H9 (cell line): Measurements from ENCODE around the gene PCDHA12. TPM values are rescaled to one million over a fixed set of nuclear protein-coding genes. Genes with fewer than 3 reads are reported as not detected.

Experiments
- DNase-seq: peaks from one replicate; pipeline ENCODE4 v3.0.0-alpha.2; 2017
- H2AFZ ChIP-seq: one replicate; pipeline ENCODE4 v1.6.1; 2013; ENCODE audit warnings: mild to moderate bottlenecking, low read length, control low read depth, moderate library complexity
- H2AK5ac ChIP-seq: 2 replicates; pipeline ENCODE4 v1.6.1; 2013; ENCODE audit warnings: low read length, control low read depth, mixed read lengths; ENCODE audit not compliant: insufficient read length
- H2BK120ac ChIP-seq: one replicate; pipeline ENCODE4 v1.6.1; 2013; ENCODE audit warnings: low read depth, mild to moderate bottlenecking, low read length, control low read depth, inconsistent platforms; ENCODE audit not compliant: poor library complexity, severe bottlenecking
- H2BK12ac ChIP-seq: 2 replicates; pipeline ENCODE4 v1.6.1; 2013; ENCODE audit warnings: low read length, control low read depth, mixed read lengths, low read depth; ENCODE audit not compliant: insufficient read length
- H2BK15ac ChIP-seq: 2 replicates; pipeline ENCODE4 v1.6.1; 2013; ENCODE audit warnings: low read depth, low read length, control low read depth
- H2BK20ac ChIP-seq: one replicate; pipeline ENCODE4 v1.6.1; 2013; ENCODE audit warnings: low read depth, mild to moderate bottlenecking, low read length, control low read depth, inconsistent platforms; ENCODE audit not compliant: poor library complexity, severe bottlenecking
- H2BK5ac ChIP-seq: 2 replicates; pipeline ENCODE4 v1.6.1; 2013; ENCODE audit warnings: low read length, control low read depth, mixed read lengths; ENCODE audit not compliant: insufficient read length
- H3K14ac ChIP-seq: 2 replicates; pipeline ENCODE4 v1.6.1; 2013; ENCODE audit warnings: low read length, control low read depth; ENCODE audit not compliant: insufficient read depth
- H3K18ac ChIP-seq: 2 replicates; pipeline ENCODE4 v1.6.1; 2013; ENCODE audit warnings: low read depth, mild to moderate bottlenecking, mixed read lengths, low read length, control low read depth; ENCODE audit not compliant: insufficient read length
- H3K23ac ChIP-seq: 2 replicates; pipeline ENCODE4 v1.6.1; 2013; ENCODE audit warnings: low read length, control low read depth, mixed read lengths, low read depth; ENCODE audit not compliant: insufficient read length
- H3K23me2 ChIP-seq: 2 replicates; pipeline ENCODE4 v1.6.1; 2013; ENCODE audit warnings: low read depth, mild to moderate bottlenecking, mixed read lengths, low read length, control low read depth; ENCODE audit not compliant: insufficient read length, poor library complexity, severe bottlenecking
- H3K27ac ChIP-seq: 2 replicates; pipeline ENCODE4 v1.5.1; 2013; ENCODE audit warnings: low read length, control low read depth, mixed read lengths, low read depth; ENCODE audit not compliant: insufficient read length
- H3K27me3 ChIP-seq: 2 replicates; pipeline ENCODE4 v1.6.1; 2013; ENCODE audit warnings: low read length, control low read depth, inconsistent platforms; ENCODE audit not compliant: insufficient read depth
- H3K4ac ChIP-seq: 2 replicates; pipeline ENCODE4 v1.6.1; 2013; ENCODE audit warnings: low read depth, mild to moderate bottlenecking, control low read depth, inconsistent platforms, low read length, moderate library complexity
- H3K4me1 ChIP-seq: 2 replicates; pipeline ENCODE4 v1.6.1; 2013; ENCODE audit warnings: low read length, control low read depth, inconsistent platforms; ENCODE audit not compliant: insufficient read depth
- H3K4me2 ChIP-seq: 2 replicates; pipeline ENCODE4 v1.6.1; 2013; ENCODE audit warnings: low read length, control low read depth, mixed read lengths; ENCODE audit not compliant: insufficient read length, insufficient read depth
- H3K56ac ChIP-seq: 2 replicates; pipeline ENCODE4 v1.6.1; 2013; ENCODE audit warnings: low read depth, mild to moderate bottlenecking, mixed read lengths, low read length, control low read depth; ENCODE audit not compliant: insufficient read length
- H3K79me1 ChIP-seq: 2 replicates; pipeline ENCODE4 v1.6.1; 2013; ENCODE audit warnings: low read depth, mild to moderate bottlenecking, moderate library complexity, low read length, control low read depth, inconsistent platforms; ENCODE audit not compliant: insufficient read depth, poor library complexity, severe bottlenecking
- H3K79me2 ChIP-seq: 2 replicates; pipeline ENCODE4 v1.6.1; 2013; ENCODE audit warnings: low read length, control low read depth, inconsistent platforms; ENCODE audit not compliant: insufficient read depth
- H3K9ac ChIP-seq: 2 replicates; pipeline ENCODE4 v1.6.1; 2013; ENCODE audit warnings: low read length, control low read depth, mixed read lengths; ENCODE audit not compliant: insufficient read length; ENCODE audit errors: extremely low read depth
- H3K9me3 ChIP-seq: one replicate; pipeline ENCODE4 v1.6.1; 2013; ENCODE audit warnings: low read depth, low read length, inconsistent platforms; ENCODE audit not compliant: control insufficient read depth
- H3T11ph ChIP-seq: one replicate; pipeline ENCODE4 v1.6.1; 2013; ENCODE audit warnings: mild to moderate bottlenecking, low read length, control low read depth, inconsistent platforms
- H4K20me1 ChIP-seq: one replicate; pipeline ENCODE4 v1.6.1; 2013; ENCODE audit not compliant: control insufficient read depth, insufficient read length, insufficient read depth
- H4K5ac ChIP-seq: 2 replicates; pipeline ENCODE4 v1.6.1; 2013; ENCODE audit warnings: low read depth, mild to moderate bottlenecking, mixed read lengths, low read length, control low read depth; ENCODE audit not compliant: insufficient read length
- H4K8ac ChIP-seq: replicated peaks from 2 replicates; pipeline ENCODE4 v1.6.1; 2013; ENCODE audit warnings: low read length, control low read depth, mixed read lengths, low read depth; ENCODE audit not compliant: insufficient read length
- H4K91ac ChIP-seq: 2 replicates; pipeline ENCODE4 v1.6.1; 2013; ENCODE audit warnings: low read depth, mild to moderate bottlenecking, moderate library complexity, mixed read lengths, low read length, control low read depth; ENCODE audit not compliant: insufficient read length
- H3K27ac Mint-ChIP-seq, 3 experiments: 2 replicates in 2 of 3; 3 replicates in 1 of 3; pipeline ENCODE4 v1.8.0; 2020 to 2021; ENCODE audit warnings: mixed read lengths in 3 of 3, mild to moderate bottlenecking in 1 of 3, moderate library complexity in 1 of 3
- H3K27me3 Mint-ChIP-seq: 2 replicates; pipeline ENCODE4 v1.8.0; 2021; ENCODE audit warnings: low read depth, mild to moderate bottlenecking, moderate library complexity, mixed read lengths
- H3K36me3 Mint-ChIP-seq, 3 experiments: 2 replicates in 2 of 3; 3 replicates in 1 of 3; pipeline ENCODE4 v1.8.0; 2020 to 2021; ENCODE audit warnings: low read depth in 3 of 3, mixed read lengths in 3 of 3; ENCODE audit not compliant: insufficient read depth in 1 of 3
- H3K4me1 Mint-ChIP-seq, 2 experiments: 2 replicates each; pipeline ENCODE4 v1.8.0; 2020; ENCODE audit warnings: mixed read lengths in 2 of 2
- H3K4me3 Mint-ChIP-seq, 2 experiments: 2 replicates in 1 of 2; 3 replicates in 1 of 2; pipeline ENCODE4 v1.8.0; 2020 to 2021; ENCODE audit warnings: mild to moderate bottlenecking in 2 of 2, mixed read lengths in 2 of 2, moderate library complexity in 1 of 2
- H3K9me3 Mint-ChIP-seq, 2 experiments: 2 replicates in 1 of 2; 3 replicates in 1 of 2; pipeline ENCODE4 v1.8.0; 2020; ENCODE audit warnings: mild to moderate bottlenecking in 2 of 2, mixed read lengths in 2 of 2, moderate library complexity in 1 of 2
- CTCF ChIP-seq: fragments of 200-600 bp; sonication (generic); conservative IDR thresholded peaks from 3 replicates; pipeline ENCODE4 v1.8.0; 2021; ENCODE audit warnings: antibody characterized with exemption, mild to moderate bottlenecking
- WGBS: extraction: QIAGEN DNeasy Blood & Tissue Kit; methylation state at CpG from one replicate; pipeline ENCODE4 v1.1.7; 2013; ENCODE audit warnings: missing lambda C conversion rate, low lambda C conversion rate, mixed read lengths; ENCODE audit not compliant: insufficient read length; ENCODE audit errors: extremely low coverage; 5-methylcytosine and 5-hydroxymethylcytosine counted together
- total RNA-seq: library from RNA; stranded (reverse); gene quantifications from 2 replicates; pipeline ENCODE4 v1.2.1, GENCODE V29; 2021

The PCDHA12 gene
- total RNA-seq, 1 experiment from 2014 or later, result 7.2 TPM

- DNase-seq, result no peak
- peaks cover 5% of the 10 kb centered on the region; the same call in 1 of the 2 replicates for H3K79me2 ChIP-seq
These were observed 4.6 kb upstream of the PCDHA12 start for GRCh38 chr5:140870221-140871201.

More at GRCh38 chr5:140870221-140871201, 4.6 kb upstream of the PCDHA12 start:
- H3K27me3 ChIP-seq, result no peaks in the 10 kb centered on the region
- no peak for TF ChIP-seq CTCF
- peaks cover 8 to 10% of the 10 kb centered on the region in 2 experiments; a peak in 2 of 4 replicates for H3K4me1 Mint-ChIP-seq
- no CpG with 5 or more reads among the region's 114 CpGs for WGBS
- H3K9me3 ChIP-seq, result no peaks in the 10 kb centered on the region
- no peaks in the 10 kb centered on the region for H4K20me1 ChIP-seq
- peaks cover 21 to 36% (median 32%) of the 10 kb centered on the region in 3 experiments for H3K36me3 Mint-ChIP-seq
- no peaks in the 10 kb centered on the region for H3K23me2 ChIP-seq
- no peak overlapping the region for H3K27ac ChIP-seq
- no peak overlapping the region for H2BK15ac ChIP-seq
- peak overlapping the region in 1 of 2 experiments; percentile 87; a peak in 1 of 5 replicates for H3K4me3 Mint-ChIP-seq
- H3K14ac ChIP-seq, result no peak overlapping the region; the same call in 1 of the 2 replicates
- H2BK12ac ChIP-seq, result no peak overlapping the region
- H4K91ac ChIP-seq, result no peak overlapping the region
- H4K5ac ChIP-seq, result no peak overlapping the region
- H3K4me2 ChIP-seq, result no peak overlapping the region
- no peak overlapping the region for H3K27ac Mint-ChIP-seq
- H3K4me1 ChIP-seq, result no peaks in the 10 kb centered on the region
- H3K23ac ChIP-seq, result no peak overlapping the region
- H3K4ac ChIP-seq, result no peak overlapping the region
- H2BK5ac ChIP-seq, result no peak overlapping the region
- no peak overlapping the region for H3K9ac ChIP-seq
- no peak overlapping the region for H2BK120ac ChIP-seq
- no peak overlapping the region for H3T11ph ChIP-seq
- no peak overlapping the region for H2AFZ ChIP-seq
- no peaks in the 10 kb centered on the region for H3K79me1 ChIP-seq
- peaks cover 5 to 12% of the 10 kb centered on the region in 2 experiments for H3K9me3 Mint-ChIP-seq
- no peak overlapping the region for H2AK5ac ChIP-seq
- H2BK20ac ChIP-seq, result no peak overlapping the region
- no peaks in the 10 kb centered on the region for H3K27me3 Mint-ChIP-seq
- no peak overlapping the region for H3K18ac ChIP-seq
- H3K56ac ChIP-seq, result no peak overlapping the region
- H4K8ac ChIP-seq, result no peak overlapping the region
